ENCODE results near the gene TEAD1.

TEAD1 gene

GRCh38 chr11:12689029-12689755, 15.0 kb downstream of the TEAD1 start:
- no peaks in the 10 kb centered on the region for H3K9me3 ChIP-seq (ENCODE audit: control insufficient read depth, insufficient read depth, low read length)
- no peak overlapping the region for H3K4me2 ChIP-seq (ENCODE audit: low read length)
- no peaks in the 10 kb centered on the region for H3K36me3 ChIP-seq (ENCODE audit: control insufficient read depth, low read length)
- no peak overlapping the region for H3K27ac ChIP-seq (ENCODE audit: low read depth, low read length)
- no peaks in the 10 kb centered on the region for H4K20me1 ChIP-seq (ENCODE audit: control insufficient read depth, insufficient read depth, low read depth, low read length)
- no peak for TF ChIP-seq EZH2phosphoT487 (IDR thresholded peaks at IDR 0.05; ENCODE audit: borderline replicate concordance, low read length)
- no peak for TF ChIP-seq CTCF (IDR thresholded peaks at IDR 0.05; ENCODE audit: low read depth, low read length, poor library complexity, severe bottlenecking)
- no peak overlapping the region for H3K4me3 ChIP-seq (ENCODE audit: low read length)
- H3K4me1 ChIP-seq (ENCODE audit: control insufficient read depth, low read length): no peaks in the 10 kb centered on the region
- H3K79me2 ChIP-seq (ENCODE audit: control insufficient read depth, low read length): no peaks in the 10 kb centered on the region
- no peaks in the 10 kb centered on the region for H3F3A ChIP-seq (ENCODE audit: control insufficient read depth, insufficient read depth)
- peaks cover 8% of the 10 kb centered on the region for H3K27me3 ChIP-seq (ENCODE audit: control insufficient read depth, low read length)
- H3K9me2 ChIP-seq (replicated peaks; ENCODE audit: control insufficient read depth, low read length): no peaks in the 10 kb centered on the region

GRCh38 chr11:12690663-12691062, 16.4 kb downstream of the TEAD1 start:
- Histone ChIP-seq H3F3A (ENCODE audit: control insufficient read depth, insufficient read depth) (no peaks in the 10 kb centered on the region), H3K27ac (ENCODE audit: low read depth, low read length) (no peak overlapping the region), H3K79me2 (ENCODE audit: control insufficient read depth, low read length) (no peaks in the 10 kb centered on the region), H3K4me2 (ENCODE audit: low read length) (no peak overlapping the region), H3K9me3 (ENCODE audit: control insufficient read depth, insufficient read depth, low read length) (no peaks in the 10 kb centered on the region), H3K9me2 (replicated peaks; ENCODE audit: control insufficient read depth, low read length) (no peaks in the 10 kb centered on the region), H3K36me3 (ENCODE audit: control insufficient read depth, low read length) (no peaks in the 10 kb centered on the region), H3K4me1 (ENCODE audit: control insufficient read depth, low read length) (no peaks in the 10 kb centered on the region), H3K27me3 (ENCODE audit: control insufficient read depth, low read length) (peaks cover 8% of the 10 kb centered on the region), H4K20me1 (ENCODE audit: control insufficient read depth, insufficient read depth, low read depth, low read length) (no peaks in the 10 kb centered on the region), H3K4me3 (ENCODE audit: low read length) (no peak overlapping the region)
- TF ChIP-seq CTCF (IDR thresholded peaks at IDR 0.05; ENCODE audit: low read depth, low read length, poor library complexity, severe bottlenecking): no peak
- no peak for TF ChIP-seq EZH2phosphoT487 (IDR thresholded peaks at IDR 0.05; ENCODE audit: borderline replicate concordance, low read length)

- Histone ChIP-seq H3K79me2 (ENCODE audit: control insufficient read depth, low read length) (no peaks in the 10 kb centered on the region), H3F3A (ENCODE audit: control insufficient read depth, insufficient read depth) (no peaks in the 10 kb centered on the region)
Observed at GRCh38 chr11:12691473-12691872, 17.3 kb downstream of the TEAD1 start.

More at GRCh38 chr11:12691473-12691872, 17.3 kb downstream of the TEAD1 start:
- Histone ChIP-seq H4K20me1 (ENCODE audit: control insufficient read depth, insufficient read depth, low read depth, low read length) (no peaks in the 10 kb centered on the region), H3K4me3 (ENCODE audit: low read length) (no peak overlapping the region), H3K4me2 (ENCODE audit: low read length) (no peak overlapping the region), H3K4me1 (ENCODE audit: control insufficient read depth, low read length) (no peaks in the 10 kb centered on the region), H3K27ac (ENCODE audit: low read depth, low read length) (no peak overlapping the region), H3K36me3 (ENCODE audit: control insufficient read depth, low read length) (no peaks in the 10 kb centered on the region), H3K27me3 (ENCODE audit: control insufficient read depth, low read length) (peaks cover 8% of the 10 kb centered on the region), H3K9me2 (replicated peaks; ENCODE audit: control insufficient read depth, low read length) (no peaks in the 10 kb centered on the region), H3K9me3 (ENCODE audit: control insufficient read depth, insufficient read depth, low read length) (no peaks in the 10 kb centered on the region)
- TF ChIP-seq EZH2phosphoT487 (IDR thresholded peaks at IDR 0.05; ENCODE audit: borderline replicate concordance, low read length): no peak
- no peak for TF ChIP-seq CTCF (IDR thresholded peaks at IDR 0.05; ENCODE audit: low read depth, low read length, poor library complexity, severe bottlenecking)
